Measurements from ENCODE around the gene TXNRD1.

TXNRD1 gene

DNA sequence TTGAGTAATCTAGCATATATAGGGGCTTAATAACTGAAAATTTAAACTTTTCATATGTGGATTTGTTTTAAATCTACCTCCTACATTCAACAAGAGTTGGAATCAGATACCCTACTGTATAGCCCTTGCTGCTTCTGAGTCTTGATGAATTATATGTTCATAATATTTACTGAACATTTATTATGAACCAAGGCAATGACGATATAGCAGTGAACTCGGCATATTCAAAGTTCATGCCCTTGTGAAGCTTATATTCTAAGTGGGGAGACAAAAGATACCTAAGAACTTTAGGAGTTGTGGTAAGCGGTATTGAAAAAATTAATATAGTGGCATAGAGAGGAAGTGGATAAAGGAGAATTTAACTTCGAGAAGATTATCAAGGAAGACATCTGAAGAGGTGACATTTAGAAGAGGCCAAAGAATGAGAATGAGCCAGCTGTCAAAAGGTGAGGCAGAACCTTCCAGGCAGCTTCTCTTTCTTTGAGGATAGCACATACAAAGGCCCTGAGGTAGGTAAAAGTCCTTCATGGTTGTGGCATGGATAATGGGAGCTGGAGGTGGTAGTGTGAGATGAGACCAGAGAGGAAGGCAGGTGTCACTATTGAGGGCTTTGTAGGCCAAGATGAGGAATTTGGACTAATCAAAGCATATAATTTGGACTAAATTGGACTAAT is 98.1 kb downstream of the TXNRD1 start:
- DNase-seq (ENCODE audit: low read depth): no peak
- TF ChIP-seq, protein P1, sequence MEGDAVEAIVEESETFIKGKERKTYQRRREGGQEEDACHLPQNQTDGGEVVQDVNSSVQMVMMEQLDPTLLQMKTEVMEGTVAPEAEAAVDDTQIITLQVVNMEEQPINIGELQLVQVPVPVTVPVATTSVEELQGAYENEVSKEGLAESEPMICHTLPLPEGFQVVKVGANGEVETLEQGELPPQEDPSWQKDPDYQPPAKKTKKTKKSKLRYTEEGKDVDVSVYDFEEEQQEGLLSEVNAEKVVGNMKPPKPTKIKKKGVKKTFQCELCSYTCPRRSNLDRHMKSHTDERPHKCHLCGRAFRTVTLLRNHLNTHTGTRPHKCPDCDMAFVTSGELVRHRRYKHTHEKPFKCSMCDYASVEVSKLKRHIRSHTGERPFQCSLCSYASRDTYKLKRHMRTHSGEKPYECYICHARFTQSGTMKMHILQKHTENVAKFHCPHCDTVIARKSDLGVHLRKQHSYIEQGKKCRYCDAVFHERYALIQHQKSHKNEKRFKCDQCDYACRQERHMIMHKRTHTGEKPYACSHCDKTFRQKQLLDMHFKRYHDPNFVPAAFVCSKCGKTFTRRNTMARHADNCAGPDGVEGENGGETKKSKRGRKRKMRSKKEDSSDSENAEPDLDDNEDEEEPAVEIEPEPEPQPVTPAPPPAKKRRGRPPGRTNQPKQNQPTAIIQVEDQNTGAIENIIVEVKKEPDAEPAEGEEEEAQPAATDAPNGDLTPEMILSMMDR (IDR thresholded peaks at IDR 0.05; ENCODE audit: insufficient read depth, low read depth, low read length, missing control alignments): no peak
- H3K4me3 ChIP-seq (ENCODE audit: low read length): no peak overlapping the region

DNA sequence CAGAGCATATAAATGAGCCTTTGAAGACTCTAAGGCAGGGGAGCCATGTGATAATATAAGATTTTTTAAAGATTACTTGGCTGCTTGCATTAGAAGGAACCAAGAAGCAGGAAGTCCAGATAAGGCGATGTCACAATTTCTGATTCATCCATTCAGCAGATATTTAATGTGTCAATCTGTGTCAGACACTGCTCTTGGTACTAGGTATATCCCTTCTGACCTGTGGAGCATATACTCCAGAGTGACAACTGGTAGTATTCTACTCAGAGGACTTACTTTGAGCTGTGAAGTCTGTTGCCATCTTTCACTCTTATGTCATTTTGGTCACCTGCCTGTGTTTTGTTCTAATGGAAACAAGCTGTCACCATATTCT is 98.6 kb downstream of the TXNRD1 start:
- H3K4me3 ChIP-seq (ENCODE audit: low read length): no peak overlapping the region
- TF ChIP-seq, protein P1 (IDR thresholded peaks at IDR 0.05; ENCODE audit: insufficient read depth, low read depth, low read length, missing control alignments): no peak
- DNase-seq (ENCODE audit: low read depth): peak; percentile 80

DNA sequence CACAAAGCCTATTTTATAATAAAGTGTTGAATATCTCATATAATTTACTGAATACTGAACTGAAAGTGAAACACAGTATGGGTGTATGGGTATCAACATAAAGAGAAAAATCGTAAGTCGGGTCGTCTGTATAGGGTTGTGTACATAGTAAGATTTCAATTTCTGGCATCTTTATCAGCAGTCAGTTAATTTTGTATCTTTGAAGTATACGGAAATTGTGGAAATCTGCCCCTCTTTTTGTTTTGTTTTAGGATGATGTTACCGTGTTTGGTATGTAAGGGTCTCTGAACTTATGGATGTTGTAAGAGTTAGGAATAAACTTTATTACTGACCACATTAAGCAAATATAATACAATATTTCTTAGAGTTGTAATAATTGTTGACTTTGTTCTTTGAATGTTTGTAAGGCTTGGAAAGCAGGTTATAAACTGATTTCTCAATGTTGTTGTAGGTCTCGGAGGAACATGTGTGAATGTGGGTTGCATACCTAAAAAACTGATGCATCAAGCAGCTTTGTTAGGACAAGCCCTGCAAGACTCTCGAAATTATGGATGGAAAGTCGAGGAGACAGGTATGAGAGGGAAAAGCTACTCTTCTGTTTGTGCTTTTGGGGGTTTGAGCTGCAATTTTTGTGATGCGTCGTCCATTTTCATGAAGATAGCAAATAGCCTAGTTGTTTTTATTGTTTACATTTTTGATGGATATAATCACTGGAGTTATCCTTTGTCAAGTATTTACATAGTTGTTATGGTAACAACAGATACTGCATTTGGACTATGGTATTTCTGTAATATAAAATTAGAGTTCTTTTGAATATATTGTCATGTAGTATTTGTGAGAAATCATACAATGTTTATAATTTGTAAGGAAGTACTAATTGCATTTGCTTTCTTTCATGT is 100.0 kb downstream of the TXNRD1 start:
- DNase-seq (ENCODE audit: low read depth): peak; percentile 64
- H3K4me3 ChIP-seq (ENCODE audit: low read length): no peak overlapping the region
- TF ChIP-seq, protein P1 (IDR thresholded peaks at IDR 0.05; ENCODE audit: insufficient read depth, low read depth, low read length, missing control alignments): no peak

DNA sequence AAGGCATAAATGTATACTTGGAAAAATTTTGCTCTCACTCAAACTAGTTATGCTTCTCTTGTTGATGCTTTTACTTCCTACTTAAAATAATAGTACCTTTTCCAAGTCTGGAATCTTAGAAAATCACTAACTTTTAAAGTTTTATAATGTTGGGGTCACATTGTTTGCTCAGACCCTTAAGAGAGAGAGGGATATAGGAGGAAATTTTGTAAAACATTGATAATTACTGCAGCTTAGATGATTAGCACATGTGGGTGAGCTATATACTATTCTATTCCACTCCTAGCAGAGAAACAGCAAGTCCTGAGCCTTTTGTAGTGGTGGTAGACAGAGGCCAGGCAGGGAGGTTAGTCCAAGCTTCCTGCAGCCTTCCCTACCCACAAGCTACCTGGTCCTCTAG is 101.4 kb downstream of the TXNRD1 start:
- no peak for DNase-seq (ENCODE audit: low read depth)
- TF ChIP-seq, protein P1 (IDR thresholded peaks at IDR 0.05; ENCODE audit: insufficient read depth, low read depth, low read length, missing control alignments): no peak
- H3K4me3 ChIP-seq (ENCODE audit: low read length): no peak overlapping the region

DNA sequence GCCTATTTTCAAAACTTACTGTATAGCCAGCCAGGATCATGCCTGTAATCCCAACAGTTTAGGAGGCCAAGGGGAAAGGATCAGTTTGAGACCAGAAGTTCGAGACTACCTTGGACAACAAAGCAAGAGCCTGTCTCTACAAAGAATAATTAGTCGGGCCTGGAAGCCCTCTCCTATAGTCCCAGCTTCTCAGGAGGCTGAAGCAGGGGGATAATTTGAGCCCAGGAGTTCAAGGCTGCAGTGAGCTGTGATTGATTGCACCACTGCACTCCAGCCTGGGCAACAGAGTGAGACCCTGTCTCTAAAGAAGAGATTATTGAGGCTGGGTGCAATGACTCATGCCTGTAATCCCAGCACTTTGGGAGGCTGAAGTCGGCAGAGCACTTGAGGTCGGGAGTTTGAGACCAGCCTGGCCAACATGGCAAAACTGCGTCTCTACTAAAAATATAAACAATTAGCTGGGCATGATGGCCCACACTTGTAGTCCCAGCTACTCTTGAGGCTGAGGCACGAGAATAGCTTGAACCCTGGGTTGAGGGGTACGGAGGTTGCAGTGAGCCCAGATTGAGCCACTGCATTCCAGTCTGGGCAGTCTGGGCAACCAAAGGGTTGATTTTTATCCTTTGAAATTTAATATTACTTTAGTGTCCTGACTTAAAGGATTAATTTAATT is 102.1 kb downstream of the TXNRD1 start:
- TF ChIP-seq, protein P1 (IDR thresholded peaks at IDR 0.05; ENCODE audit: insufficient read depth, low read depth, low read length, missing control alignments): no peak
- no peak overlapping the region for H3K4me3 ChIP-seq (ENCODE audit: low read length)
- DNase-seq (ENCODE audit: low read depth): no peak

DNA sequence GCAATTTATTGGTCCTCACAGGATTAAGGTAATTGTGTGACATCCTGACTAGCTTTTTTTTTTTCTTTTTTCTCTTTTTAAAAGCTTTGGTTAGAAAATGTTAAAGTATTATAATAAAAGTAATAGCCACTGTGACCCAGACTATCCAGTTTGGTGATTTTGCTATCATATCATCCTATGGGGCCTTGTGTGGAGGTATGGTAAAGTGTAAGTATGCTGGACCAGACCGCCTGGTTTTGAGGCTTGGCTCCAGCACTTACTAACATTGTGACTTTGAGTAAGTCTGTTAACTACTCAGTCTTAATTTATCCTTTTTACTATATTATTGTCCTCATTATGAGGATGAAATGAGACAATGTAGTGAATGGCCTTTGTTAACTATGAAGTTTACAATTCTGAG is 103.4 kb downstream of the TXNRD1 start:
- DNase-seq (ENCODE audit: low read depth): no peak
- no peak overlapping the region for H3K4me3 ChIP-seq (ENCODE audit: low read length)
- TF ChIP-seq, protein P1 (IDR thresholded peaks at IDR 0.05; ENCODE audit: insufficient read depth, low read depth, low read length, missing control alignments): no peak

Data from epithelial cell of esophagus (primary cell).